ENCODE measurements around the gene CDH8.

CDH8 gene

DNA sequence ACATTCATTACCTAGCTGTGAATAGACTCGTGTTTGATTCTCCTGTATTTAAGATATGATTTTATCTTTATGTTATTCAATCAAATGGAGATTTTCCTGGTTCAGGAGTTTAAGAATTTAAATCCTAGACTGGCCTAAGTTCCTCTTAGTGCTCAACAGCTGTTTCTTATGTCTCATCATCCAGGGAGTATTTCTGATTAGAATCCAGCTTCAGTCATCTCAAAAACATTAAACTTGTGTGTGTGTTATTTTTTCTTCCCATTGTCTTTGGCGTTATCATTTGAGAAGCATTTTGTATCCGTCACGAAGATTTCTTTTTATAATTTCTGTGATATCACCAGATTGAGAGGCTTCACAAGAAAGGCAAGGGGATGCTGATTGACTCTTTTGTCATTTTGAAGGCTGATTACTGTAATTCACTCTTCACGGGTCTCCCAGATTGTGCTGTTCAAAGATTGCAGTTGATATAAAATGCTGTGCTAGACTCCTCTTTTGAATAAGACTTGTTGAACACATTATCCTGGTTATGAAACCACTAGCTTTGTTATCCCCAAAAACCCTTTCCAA, 204.8 kb downstream of the CDH8 start:
- Histone ChIP-seq H3K36me3 (ENCODE audit: control insufficient read depth, insufficient read depth, low read length) (no peaks in the 10 kb centered on the region), H3K4me1 (ENCODE audit: control insufficient read depth, insufficient read depth, low read length, poor library complexity, severe bottlenecking) (no peaks in the 10 kb centered on the region), H3K27me3 (replicated peaks; ENCODE audit: control insufficient read depth, insufficient read depth, low read length, poor library complexity, severe bottlenecking) (no peaks in the 10 kb centered on the region), H3K9me3 (ENCODE audit: control insufficient read depth, low read length) (peaks cover 2% of the 10 kb centered on the region), H3K4me3 (ENCODE audit: insufficient read depth, low read depth, low read length, poor library complexity, severe bottlenecking) (no peak overlapping the region), H3K27ac (ENCODE audit: insufficient read depth, low read length, poor library complexity, severe bottlenecking) (no peak overlapping the region)
- DNase-seq = no peak

DNA sequence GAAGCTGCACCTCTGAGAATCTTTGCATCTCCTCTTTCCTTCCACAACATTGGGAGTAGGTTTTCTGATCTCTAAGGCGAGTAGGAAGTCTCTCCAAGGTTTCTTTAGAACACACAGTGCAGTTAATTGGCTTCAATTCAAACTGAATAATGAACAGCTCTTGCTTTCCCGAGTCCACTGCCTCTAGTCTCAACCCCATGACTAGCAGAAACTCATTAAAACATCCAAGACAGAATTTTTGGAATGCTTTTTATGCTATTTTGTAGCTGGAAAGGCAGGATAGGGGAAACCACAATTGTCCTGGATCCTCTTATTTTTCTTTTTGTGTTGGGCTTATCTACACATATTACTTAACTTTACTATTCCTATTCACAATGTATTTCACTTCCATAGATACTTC, 206.6 kb downstream of the CDH8 start:
- Histone ChIP-seq H3K27ac (ENCODE audit: insufficient read depth, low read length, poor library complexity, severe bottlenecking) (no peak overlapping the region), H3K4me3 (ENCODE audit: insufficient read depth, low read depth, low read length, poor library complexity, severe bottlenecking) (no peak overlapping the region), H3K36me3 (ENCODE audit: control insufficient read depth, insufficient read depth, low read length) (no peaks in the 10 kb centered on the region), H3K27me3 (replicated peaks; ENCODE audit: control insufficient read depth, insufficient read depth, low read length, poor library complexity, severe bottlenecking) (no peaks in the 10 kb centered on the region), H3K4me1 (ENCODE audit: control insufficient read depth, insufficient read depth, low read length, poor library complexity, severe bottlenecking) (no peaks in the 10 kb centered on the region), H3K9me3 (ENCODE audit: control insufficient read depth, low read length) (peaks cover 4% of the 10 kb centered on the region)
- DNase-seq = no peak

DNA sequence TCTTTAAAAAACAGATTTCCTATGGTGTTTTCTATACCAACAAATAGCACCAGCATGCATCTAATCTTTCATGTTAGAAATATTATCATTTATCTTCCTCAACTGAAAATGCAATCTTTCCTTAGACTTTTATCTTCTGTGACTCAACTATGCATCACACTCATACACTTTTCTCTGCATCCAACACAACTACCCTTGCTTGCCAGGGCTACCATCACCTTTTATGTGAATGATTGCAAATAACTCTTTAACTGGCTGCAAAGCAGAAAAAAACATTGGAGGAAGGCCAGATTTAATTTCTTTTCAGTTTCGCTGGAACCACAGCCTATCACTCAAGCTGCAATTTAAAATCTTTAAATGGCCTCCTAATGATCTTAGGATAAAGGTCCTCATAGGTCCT, 212.9 kb downstream of the CDH8 start:
- H3K4me3 ChIP-seq (ENCODE audit: insufficient read depth, low read depth, low read length, poor library complexity, severe bottlenecking) = no peak overlapping the region
- H3K27me3 ChIP-seq (replicated peaks; ENCODE audit: control insufficient read depth, insufficient read depth, low read length, poor library complexity, severe bottlenecking) = no peaks in the 10 kb centered on the region
- no peaks in the 10 kb centered on the region for H3K4me1 ChIP-seq (ENCODE audit: control insufficient read depth, insufficient read depth, low read length, poor library complexity, severe bottlenecking)
- no peaks in the 10 kb centered on the region for H3K36me3 ChIP-seq (ENCODE audit: control insufficient read depth, insufficient read depth, low read length)
- no peak for DNase-seq
- no peak overlapping the region for H3K27ac ChIP-seq (ENCODE audit: insufficient read depth, low read length, poor library complexity, severe bottlenecking)
- peaks cover 4% of the 10 kb centered on the region for H3K9me3 ChIP-seq (ENCODE audit: control insufficient read depth, low read length)

DNA sequence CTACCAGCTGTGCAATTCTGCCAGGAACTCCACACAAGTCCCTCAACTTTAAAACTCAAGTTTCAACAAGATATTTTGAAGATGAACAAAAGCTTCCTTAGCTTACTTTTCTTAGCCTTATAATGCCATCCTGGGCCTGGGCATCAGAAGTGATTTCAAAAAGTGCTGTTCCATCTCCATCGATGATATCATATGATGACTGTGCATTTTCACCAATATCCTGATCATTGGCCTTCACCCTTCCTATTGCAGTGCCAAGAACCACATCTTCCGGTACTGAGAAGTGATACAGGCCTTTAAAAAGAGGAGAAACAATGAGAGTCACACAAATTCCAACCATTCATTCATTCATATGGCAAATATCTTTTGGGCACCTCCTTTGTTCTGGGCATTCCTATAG, 215.4 kb downstream of the CDH8 start:
- Histone ChIP-seq H3K9me3 (ENCODE audit: control insufficient read depth, low read length) (no peaks in the 10 kb centered on the region), H3K36me3 (ENCODE audit: control insufficient read depth, insufficient read depth, low read length) (no peaks in the 10 kb centered on the region), H3K27me3 (replicated peaks; ENCODE audit: control insufficient read depth, insufficient read depth, low read length, poor library complexity, severe bottlenecking) (no peaks in the 10 kb centered on the region), H3K27ac (ENCODE audit: insufficient read depth, low read length, poor library complexity, severe bottlenecking) (no peak overlapping the region), H3K4me3 (ENCODE audit: insufficient read depth, low read depth, low read length, poor library complexity, severe bottlenecking) (no peak overlapping the region), H3K4me1 (ENCODE audit: control insufficient read depth, insufficient read depth, low read length, poor library complexity, severe bottlenecking) (no peaks in the 10 kb centered on the region)
- DNase-seq = no peak

DNA sequence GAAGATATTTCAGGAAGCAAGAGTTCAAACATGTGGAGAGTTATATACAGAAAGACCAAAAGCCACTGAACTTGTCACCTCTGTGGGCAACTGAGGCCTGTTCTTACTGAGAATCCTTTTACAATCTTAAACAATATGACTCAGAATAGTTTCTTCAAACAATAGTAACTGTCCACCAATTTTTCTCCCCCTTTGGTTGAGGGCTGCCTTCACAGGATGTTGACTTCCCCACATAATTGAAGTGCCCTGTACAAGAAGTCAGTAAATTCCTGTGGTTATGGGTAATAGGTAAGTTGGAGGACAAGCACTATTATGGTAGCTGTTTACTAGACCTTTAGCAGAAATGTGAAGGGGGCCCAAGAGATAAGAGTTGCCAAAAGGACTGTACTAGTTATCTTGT, 215.8 kb downstream of the CDH8 start:
- H3K27ac ChIP-seq (ENCODE audit: insufficient read depth, low read length, poor library complexity, severe bottlenecking) = no peak overlapping the region

DNA sequence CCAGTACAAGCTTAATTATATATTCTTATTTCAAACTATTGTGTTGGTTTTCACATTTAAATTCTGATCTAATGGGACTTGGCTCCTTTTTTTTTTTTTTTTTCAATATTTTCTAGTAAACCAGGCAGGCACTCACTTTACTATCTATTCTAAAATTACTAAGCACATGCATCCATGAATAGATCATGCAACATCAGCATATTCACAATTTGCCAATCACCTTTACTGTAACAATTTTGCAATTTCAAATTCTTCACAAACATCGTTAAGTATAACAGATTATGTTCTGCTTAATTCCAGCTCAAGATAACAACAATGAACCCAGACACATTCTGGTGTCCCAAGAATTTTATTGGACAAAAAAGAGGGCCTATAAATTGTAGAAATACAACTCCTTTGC, 217.4 kb downstream of the CDH8 start:
- Histone ChIP-seq H3K27me3 (replicated peaks; ENCODE audit: control insufficient read depth, insufficient read depth, low read length, poor library complexity, severe bottlenecking) (no peaks in the 10 kb centered on the region), H3K4me3 (ENCODE audit: insufficient read depth, low read depth, low read length, poor library complexity, severe bottlenecking) (no peak overlapping the region), H3K27ac (ENCODE audit: insufficient read depth, low read length, poor library complexity, severe bottlenecking) (no peak overlapping the region), H3K36me3 (ENCODE audit: control insufficient read depth, insufficient read depth, low read length) (no peaks in the 10 kb centered on the region), H3K4me1 (ENCODE audit: control insufficient read depth, insufficient read depth, low read length, poor library complexity, severe bottlenecking) (no peaks in the 10 kb centered on the region), H3K9me3 (ENCODE audit: control insufficient read depth, low read length) (no peaks in the 10 kb centered on the region)
- DNase-seq = no peak

More for the DNA sequence above, 215.8 kb downstream of the CDH8 start:
- Histone ChIP-seq H3K4me3 (ENCODE audit: insufficient read depth, low read depth, low read length, poor library complexity, severe bottlenecking) (no peak overlapping the region), H3K9me3 (ENCODE audit: control insufficient read depth, low read length) (no peaks in the 10 kb centered on the region), H3K27me3 (replicated peaks; ENCODE audit: control insufficient read depth, insufficient read depth, low read length, poor library complexity, severe bottlenecking) (no peaks in the 10 kb centered on the region), H3K36me3 (ENCODE audit: control insufficient read depth, insufficient read depth, low read length) (no peaks in the 10 kb centered on the region), H3K4me1 (ENCODE audit: control insufficient read depth, insufficient read depth, low read length, poor library complexity, severe bottlenecking) (no peaks in the 10 kb centered on the region)
- DNase-seq = no peak

DNA sequence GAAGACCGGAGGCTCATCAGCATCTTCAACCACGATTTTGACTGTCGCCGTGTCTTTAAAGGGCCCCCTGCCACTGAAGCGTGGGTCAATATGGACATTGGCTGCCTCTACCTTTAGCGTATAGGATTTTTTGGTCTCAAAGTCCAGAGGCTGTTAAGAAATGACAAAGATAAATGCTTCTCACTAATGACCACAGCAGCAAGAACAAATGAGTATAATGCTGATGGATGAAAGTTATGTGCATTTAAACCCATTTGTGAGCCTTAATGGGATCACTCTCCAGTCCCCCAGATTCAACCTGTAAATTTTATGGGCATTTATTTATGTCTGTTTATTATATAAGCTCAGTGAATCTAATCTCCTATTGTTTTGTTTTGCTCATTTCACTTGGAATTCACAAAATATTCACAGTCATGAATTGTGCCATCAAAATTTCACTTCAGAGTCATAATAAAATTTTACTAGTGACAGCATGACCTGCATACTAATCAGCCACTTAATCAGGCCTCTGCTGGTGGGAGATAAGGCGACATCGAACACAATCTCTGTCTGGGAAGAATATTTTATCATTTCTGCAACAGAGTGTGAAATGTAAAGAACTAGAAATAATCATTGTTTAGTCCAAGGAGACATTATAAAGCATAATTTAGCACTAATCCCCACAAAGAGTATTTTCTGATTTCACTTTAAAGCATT, 218.5 kb downstream of the CDH8 start:
- Histone ChIP-seq H3K4me3 (ENCODE audit: insufficient read depth, low read depth, low read length, poor library complexity, severe bottlenecking) (no peak overlapping the region), H3K4me1 (ENCODE audit: control insufficient read depth, insufficient read depth, low read length, poor library complexity, severe bottlenecking) (no peaks in the 10 kb centered on the region), H3K27ac (ENCODE audit: insufficient read depth, low read length, poor library complexity, severe bottlenecking) (no peak overlapping the region), H3K36me3 (ENCODE audit: control insufficient read depth, insufficient read depth, low read length) (no peaks in the 10 kb centered on the region), H3K27me3 (replicated peaks; ENCODE audit: control insufficient read depth, insufficient read depth, low read length, poor library complexity, severe bottlenecking) (no peaks in the 10 kb centered on the region), H3K9me3 (ENCODE audit: control insufficient read depth, low read length) (no peaks in the 10 kb centered on the region)
- DNase-seq = no peak

DNA sequence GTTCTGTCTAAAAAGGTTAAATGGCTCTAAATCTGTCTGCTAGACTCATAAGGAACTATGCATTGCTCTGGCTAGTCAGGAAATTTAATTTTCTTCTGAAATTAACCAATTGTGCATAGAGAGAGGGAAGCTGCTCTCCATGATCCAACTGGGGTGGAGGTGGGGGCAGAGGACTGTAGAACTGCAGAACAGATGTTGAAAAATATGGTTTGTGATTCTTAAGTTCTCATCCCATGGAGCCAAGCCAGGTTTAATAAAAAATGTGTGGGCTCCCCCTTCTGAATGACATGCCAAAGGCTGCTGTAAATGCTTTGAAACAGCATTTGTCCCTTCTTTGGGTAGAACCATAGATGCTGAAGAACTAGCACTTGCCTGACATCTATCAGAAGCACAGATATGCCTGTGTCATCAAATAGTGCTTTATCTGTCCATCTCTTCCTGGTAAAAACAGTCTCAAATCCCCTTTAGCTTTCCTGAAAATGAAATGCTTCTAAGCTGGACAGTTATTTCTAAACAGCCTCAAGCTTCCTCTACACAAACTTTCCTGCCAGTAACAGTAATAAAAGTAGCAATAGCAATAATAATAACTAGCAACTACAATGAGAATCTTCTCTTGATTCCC, 221.4 kb downstream of the CDH8 start:
- DNase-seq = no peak
- H3K9me3 ChIP-seq (ENCODE audit: control insufficient read depth, low read length) = no peaks in the 10 kb centered on the region
- H3K4me3 ChIP-seq (ENCODE audit: insufficient read depth, low read depth, low read length, poor library complexity, severe bottlenecking) = no peak overlapping the region
- no peak overlapping the region for H3K27ac ChIP-seq (ENCODE audit: insufficient read depth, low read length, poor library complexity, severe bottlenecking)
- H3K4me1 ChIP-seq (ENCODE audit: control insufficient read depth, insufficient read depth, low read length, poor library complexity, severe bottlenecking) = no peaks in the 10 kb centered on the region
- H3K36me3 ChIP-seq (ENCODE audit: control insufficient read depth, insufficient read depth, low read length) = no peaks in the 10 kb centered on the region
- no peaks in the 10 kb centered on the region for H3K27me3 ChIP-seq (replicated peaks; ENCODE audit: control insufficient read depth, insufficient read depth, low read length, poor library complexity, severe bottlenecking)

DNA sequence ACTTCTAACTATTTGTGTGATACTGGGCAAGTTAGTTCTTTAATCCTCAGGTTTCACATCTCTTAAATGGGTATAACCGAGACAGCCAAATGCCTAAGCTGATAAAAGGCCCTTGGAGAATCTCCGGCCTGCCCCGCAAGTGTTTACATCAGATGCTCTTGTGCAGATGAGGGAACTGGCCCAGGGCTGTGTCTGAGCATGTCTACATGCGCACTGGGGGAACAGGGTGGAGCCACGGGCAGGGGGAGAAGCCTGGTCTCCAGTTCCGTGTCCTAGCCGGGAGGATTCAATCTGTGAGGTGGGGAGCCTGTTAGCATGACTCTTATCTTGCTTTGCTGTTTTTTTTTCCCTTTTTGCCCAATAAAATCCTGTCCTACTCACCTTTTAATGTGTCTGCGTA, 222.9 kb downstream of the CDH8 start:
- no peak for DNase-seq

DNA sequence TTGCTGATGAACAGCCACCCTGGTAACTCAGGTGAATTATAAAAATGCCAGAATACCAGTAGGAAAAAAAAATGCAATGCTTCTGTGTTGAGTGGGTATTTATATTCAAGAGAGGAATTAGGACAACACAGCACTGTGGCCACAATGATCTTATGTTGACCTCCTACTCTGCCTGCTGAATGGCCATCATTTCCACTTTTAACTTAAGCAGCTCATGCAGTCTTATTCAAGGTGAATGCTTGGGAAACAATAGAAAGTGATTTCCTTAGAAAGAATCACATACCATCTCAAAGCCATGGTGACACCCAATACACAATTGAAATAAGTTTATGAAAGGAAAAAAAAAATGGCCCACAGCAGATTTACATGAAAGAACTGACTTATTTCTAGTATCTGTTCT, 224.0 kb downstream of the CDH8 start:
- Histone ChIP-seq H3K27me3 (replicated peaks; ENCODE audit: control insufficient read depth, insufficient read depth, low read length, poor library complexity, severe bottlenecking) (no peaks in the 10 kb centered on the region), H3K9me3 (ENCODE audit: control insufficient read depth, low read length) (no peaks in the 10 kb centered on the region), H3K4me3 (ENCODE audit: insufficient read depth, low read depth, low read length, poor library complexity, severe bottlenecking) (no peak overlapping the region), H3K36me3 (ENCODE audit: control insufficient read depth, insufficient read depth, low read length) (no peaks in the 10 kb centered on the region), H3K27ac (ENCODE audit: insufficient read depth, low read length, poor library complexity, severe bottlenecking) (no peak overlapping the region), H3K4me1 (ENCODE audit: control insufficient read depth, insufficient read depth, low read length, poor library complexity, severe bottlenecking) (no peaks in the 10 kb centered on the region)
- no peak for DNase-seq

More for the DNA sequence above, 222.9 kb downstream of the CDH8 start:
- H3K9me3 ChIP-seq (ENCODE audit: control insufficient read depth, low read length) = no peaks in the 10 kb centered on the region
- H3K4me3 ChIP-seq (ENCODE audit: insufficient read depth, low read depth, low read length, poor library complexity, severe bottlenecking) = no peak overlapping the region
- H3K36me3 ChIP-seq (ENCODE audit: control insufficient read depth, insufficient read depth, low read length) = no peaks in the 10 kb centered on the region
- no peak overlapping the region for H3K27ac ChIP-seq (ENCODE audit: insufficient read depth, low read length, poor library complexity, severe bottlenecking)
- H3K4me1 ChIP-seq (ENCODE audit: control insufficient read depth, insufficient read depth, low read length, poor library complexity, severe bottlenecking) = no peaks in the 10 kb centered on the region
- no peaks in the 10 kb centered on the region for H3K27me3 ChIP-seq (replicated peaks; ENCODE audit: control insufficient read depth, insufficient read depth, low read length, poor library complexity, severe bottlenecking)

All from effector memory CD4-positive, alpha-beta T cell (primary cell).